Measurements from ENCODE around the gene CASP5. TPM values are rescaled to one million over a fixed set of nuclear protein-coding genes. Genes with fewer than 3 reads are reported as not detected.
"Not testable (repeated sequence)": the region's sequence is repeated elsewhere in the genome, so short reads cannot be mapped to it uniquely, and the experiment has no call there.

CASP5 gene
- 0.17 TPM in 1 of 2 replicates, not detected in the other for total RNA-seq

GRCh38 chr11:105023003-105023402 is at the start of gene CASP5:
CASP5 (minus strand) TSS chr11:105023168; CDS start chr11:105023136, 32 bp downstream.
- intact Hi-C loops (cut with micrococcal nuclease), result no loop called here

DNA sequence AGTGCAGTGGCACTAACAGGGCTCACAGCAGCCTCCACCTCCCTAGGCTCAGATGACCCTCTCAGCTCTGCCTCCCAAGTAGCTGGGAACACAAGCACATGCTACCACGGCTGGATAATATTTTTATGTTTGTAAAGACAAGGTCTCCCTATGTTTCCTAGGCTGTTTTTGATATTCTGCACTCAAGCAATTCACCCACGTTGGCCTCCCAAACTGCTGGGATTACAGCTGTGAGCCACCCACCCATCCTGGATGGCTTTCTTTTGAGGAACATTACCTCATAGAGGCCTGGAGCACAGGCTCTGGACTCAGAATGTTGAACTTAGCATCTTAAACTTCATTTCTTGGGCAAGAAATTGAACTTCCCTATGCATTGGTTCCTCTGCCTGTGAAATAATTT is 49.1 kb upstream of the CASP5 start:
- intact Hi-C loops (cut with micrococcal nuclease), result not testable (repeated sequence)

DNA sequence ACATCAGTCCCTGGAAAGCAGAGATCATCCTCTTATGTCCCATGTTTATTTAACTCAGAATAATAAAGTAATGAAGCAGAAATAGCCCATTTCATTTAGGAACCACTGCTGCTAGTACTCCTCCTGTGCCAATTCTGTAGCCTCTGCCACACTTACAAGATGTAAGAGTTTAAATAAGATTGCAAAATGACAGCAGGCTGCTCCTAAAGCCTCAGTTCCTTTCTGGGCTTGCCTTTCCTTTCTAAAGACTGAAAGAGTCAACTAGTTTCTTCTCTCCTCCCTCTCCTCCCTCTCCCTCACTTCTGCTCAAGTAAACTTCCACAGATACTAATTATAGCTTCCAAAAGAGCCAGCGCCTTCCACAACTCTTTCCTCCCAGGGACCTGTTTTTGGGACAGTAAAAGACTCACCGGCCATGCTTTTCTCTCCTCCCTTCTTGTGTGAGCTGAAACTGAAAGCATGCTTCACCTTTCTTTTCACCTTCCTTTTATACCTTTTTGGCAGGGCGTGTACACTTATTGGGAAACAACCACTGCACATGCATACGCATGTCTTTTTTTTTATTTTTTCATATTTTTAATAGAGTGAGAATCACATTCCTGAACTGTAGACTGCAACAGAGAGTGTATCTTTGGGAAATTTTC is 48.2 kb upstream of the CASP5 start:
- intact Hi-C loops (cut with micrococcal nuclease), result loop anchor here (2.0 kb wide), 1 partner anchor 30 kb away; no protein-coding TSS in a partner anchor

GRCh38 chr11:105070306-105070705 is 47.3 kb upstream of the CASP5 start:
- intact Hi-C loops (cut with micrococcal nuclease), result loop anchor here (1.0 to 2.0 kb wide), 2 partner anchors 27 to 30 kb away; no protein-coding TSS in a partner anchor

DNA sequence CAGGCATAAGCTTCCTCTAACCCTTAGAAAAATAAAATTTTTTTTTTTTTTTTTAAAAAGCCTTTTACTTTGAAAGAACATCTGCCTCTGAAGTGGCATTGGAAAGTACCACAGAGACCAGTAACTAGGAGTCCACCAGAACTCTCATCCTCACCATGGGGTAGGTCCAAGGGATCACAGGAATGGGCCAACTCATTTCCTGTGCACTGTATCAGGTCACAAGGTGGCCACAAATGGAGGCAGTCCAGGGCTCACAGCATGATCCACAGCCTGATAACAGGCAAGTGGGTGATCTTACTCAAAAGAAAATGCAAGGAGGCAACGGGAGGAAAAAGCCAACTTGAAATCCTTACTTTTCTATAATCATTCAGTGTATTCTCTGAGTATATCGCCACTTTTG is 46.8 kb upstream of the CASP5 start:
- intact Hi-C loops (cut with micrococcal nuclease), result loop anchor here (1.0 to 2.0 kb wide), 2 partner anchors 26 to 31 kb away; no protein-coding TSS in a partner anchor

DNA sequence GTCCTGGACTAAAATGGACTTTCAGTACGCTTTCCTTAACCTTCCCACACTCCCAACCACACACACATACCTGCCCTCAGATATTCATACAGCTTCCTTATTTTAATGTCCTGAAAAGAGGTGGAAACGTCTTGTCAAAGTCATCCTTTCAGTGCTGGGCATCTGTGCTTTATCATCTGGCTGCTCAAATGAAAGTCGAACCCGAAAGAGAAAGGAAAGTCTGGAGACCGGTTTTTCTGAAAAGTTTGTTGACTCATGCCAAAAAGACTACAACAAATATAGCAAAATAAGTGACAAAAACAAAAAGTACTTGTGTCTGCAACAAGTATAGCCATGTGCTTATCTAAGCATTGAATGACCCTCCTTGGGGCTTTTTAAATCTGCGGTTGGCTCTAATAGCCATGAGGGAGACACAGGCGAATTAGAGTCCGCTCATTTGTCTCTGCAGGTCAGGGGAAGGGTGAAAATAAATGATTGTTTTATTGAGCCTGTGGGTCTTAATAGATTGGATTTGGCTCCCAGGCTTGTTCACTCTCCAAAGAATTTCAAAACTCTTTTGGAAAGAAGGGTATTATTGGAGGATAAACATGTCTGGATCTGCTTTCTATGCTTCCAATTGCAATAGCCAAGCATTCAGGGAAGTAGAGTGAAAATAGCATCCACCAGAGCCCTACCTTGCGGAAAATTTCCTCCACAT is 40.4 kb upstream of the CASP5 start:
- intact Hi-C loops (cut with micrococcal nuclease), result not testable (repeated sequence)

GRCh38 chr11:105057432-105057831 is 34.5 kb upstream of the CASP5 start:
- intact Hi-C loops (cut with micrococcal nuclease), result no loop called here

DNA sequence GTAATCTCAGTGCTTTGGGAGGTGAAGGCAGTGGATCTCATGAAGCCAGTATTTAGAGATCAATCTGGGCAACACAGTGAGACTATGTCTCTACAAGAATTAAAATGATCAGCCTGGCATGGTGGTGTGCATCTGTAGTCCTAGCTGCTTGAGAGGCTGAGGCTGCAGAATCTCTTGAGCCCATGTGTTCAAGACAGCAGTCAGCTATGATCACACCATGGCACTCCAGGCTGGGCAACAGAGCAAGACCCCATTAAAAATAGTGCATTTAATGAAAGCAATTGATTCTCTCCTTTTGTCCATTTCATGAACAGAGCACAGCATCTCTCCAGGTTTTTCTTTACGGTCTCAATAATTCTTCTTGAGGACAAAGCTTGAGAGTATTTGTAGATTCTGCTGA is 33.5 kb upstream of the CASP5 start:
- intact Hi-C loops (cut with micrococcal nuclease), result no loop called here

- intact Hi-C loops (cut with micrococcal nuclease), result no loop called here
These were observed 31.9 kb upstream of the CASP5 start for GRCh38 chr11:105054723-105055493.

DNA sequence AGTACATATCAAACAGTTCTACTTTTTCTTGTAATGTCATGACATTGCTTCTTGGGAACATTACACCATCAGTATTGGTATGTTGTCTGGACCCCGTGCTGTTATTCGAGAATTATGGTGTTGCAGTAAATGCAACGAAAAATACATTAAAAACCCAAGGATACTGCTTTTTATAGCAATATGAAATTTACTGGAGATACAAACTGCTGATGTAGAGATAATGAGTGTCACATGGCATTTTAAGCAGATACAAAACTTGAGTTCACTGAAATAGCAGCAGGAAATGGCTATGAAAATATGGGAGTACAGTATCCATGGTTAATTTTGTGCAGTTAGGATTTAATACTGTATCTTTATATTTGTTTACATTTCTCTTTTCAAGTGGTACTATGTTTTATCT is 29.5 kb upstream of the CASP5 start:
- intact Hi-C loops (cut with micrococcal nuclease), result no loop called here

- intact Hi-C loops (cut with micrococcal nuclease), result no loop called here
These were observed 28.6 kb upstream of the CASP5 start for GRCh38 chr11:105051559-105051958.

DNA sequence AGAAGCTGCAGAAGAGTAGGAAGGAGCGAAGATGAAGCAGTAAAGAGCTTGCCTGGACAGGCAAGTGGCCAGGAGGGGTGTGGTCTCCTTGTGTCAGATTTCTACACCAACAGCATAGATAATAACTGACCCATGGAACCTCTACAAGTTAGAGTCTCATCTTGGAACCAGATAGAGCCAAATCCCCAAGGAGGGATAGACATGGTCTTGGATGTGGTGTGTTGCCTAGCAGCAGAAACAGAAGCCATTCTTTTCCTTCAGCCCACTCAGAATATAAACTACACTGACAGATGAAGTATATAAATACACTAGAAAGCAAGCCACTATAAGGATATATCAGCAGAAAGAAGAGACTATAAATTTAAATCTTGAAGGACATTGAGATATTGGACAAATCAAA is 26.5 kb upstream of the CASP5 start:
- intact Hi-C loops (cut with micrococcal nuclease), result loop anchor here (5.0 kb wide), 3 partner anchors 252 to 973 kb away; partner anchors contain the start of gene MSANTD4

DNA sequence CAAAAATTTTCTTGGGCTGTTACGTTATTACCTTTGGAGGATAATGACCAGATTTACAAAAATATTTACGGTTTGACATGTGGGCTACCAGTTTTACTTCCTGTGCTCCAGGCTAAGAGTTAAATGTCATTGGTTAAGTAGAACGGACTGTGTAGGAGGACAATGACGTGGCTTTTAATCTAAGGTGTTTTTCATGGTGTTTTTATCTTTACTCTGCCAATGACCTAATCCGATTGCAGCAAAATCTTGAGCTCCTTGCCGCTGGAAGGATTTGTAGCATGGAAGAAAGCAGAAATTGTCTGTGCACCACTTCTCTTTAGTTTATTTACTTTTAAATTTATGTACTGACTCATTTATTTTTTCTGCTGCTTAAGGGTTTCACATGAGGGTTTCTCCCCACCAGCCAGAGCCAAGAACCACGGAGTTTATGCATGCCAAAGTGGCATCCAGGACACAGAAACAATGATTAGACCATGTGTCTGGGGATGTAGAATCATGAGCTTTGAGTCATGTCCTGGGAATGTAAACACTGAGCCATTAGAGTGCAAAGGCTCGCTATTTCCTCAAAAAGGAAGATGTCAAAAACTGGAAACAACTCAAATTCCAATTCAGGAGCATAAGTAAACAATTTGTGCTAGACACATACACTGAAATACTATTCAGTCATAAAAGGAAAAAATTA is 24.1 kb upstream of the CASP5 start:
- intact Hi-C loops (cut with micrococcal nuclease), result loop anchor here (5.0 kb wide), 3 partner anchors 250 to 975 kb away; partner anchors contain the start of gene MSANTD4

DNA sequence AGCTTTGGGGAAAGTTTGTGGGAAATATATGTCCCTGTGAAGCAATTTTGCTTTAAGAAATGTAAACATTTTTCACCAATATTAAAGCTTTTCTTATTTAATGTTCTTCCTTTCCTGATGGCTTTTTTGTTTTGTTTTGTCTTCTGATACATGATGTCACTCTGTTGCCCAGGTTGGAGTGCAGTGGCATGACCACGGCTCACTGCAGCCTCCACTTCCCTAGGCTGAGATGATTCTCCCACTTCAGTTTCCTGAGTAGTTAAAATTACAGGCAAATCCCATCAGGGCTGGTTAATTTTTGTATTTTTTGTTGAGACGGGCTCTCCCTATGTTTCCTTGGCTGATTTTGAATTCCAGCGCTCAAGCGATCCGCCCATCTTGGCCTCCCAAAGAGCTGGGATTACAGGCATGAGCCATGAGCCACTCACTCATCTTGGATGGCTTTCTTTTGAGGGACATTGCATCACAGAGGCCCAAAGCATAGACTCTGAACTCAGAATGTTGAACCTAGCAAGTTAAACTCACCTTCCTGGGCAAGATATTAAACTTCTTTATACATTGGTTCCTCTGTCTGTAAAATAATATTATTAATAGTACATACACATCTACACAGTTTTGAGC is 22.8 kb upstream of the CASP5 start:
- intact Hi-C loops (cut with micrococcal nuclease), result loop anchor here (1.0 to 5.0 kb wide), 7 partner anchors 10 to 977 kb away; partner anchors contain the start of genes CASP1, CASP4 and MSANTD4

DNA sequence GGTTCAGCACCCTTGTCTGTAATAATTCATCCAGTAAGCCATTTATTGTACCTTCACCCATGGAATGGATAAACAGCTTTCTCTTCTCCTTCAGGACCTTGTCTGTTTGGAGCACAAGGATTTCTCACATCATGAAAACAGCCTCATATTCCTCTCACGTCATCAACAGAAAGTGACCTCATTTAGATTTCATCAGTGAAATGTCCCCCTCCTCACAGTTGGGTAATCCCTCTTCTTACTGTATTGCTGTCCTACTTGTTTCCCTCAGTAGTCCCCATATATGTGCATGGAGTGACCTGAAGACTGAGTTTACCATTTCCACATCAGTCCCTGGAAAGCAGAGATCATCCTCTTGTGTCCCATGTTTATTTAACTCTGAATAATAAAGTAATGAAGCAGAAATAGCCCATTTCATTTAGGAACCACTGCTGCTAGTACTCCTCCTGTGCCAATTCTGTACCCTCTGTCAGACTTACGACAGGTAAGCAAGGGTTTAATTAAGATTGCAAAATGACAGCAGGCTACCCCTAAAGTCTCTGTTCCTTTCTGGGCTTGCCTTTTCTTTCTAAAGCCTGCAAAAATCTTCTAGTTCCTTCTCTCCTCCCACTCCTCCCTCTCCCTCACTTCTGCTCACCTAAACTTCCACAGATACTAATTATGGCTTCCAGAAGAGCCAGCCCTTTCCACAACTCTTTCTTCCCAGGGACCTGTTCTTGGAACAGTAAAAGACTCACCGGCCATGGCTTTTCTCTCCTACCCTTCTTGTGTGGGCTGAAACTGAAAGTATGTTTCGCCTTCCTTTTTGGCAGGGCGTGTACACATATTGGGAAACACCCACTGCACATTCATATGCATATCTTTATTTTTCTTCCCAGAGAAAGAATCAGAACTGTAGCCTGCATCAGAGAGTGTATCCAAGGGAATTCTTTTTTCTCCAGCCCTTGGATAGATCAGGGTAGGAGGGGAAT is 21.9 kb upstream of the CASP5 start, which contains the start of gene CARD16:
Gene CARD16, minus strand, starts transcription at position 779 of the 968 bp plus-strand sequence. Its CDS starts 38 bp downstream, at position 741.
- intact Hi-C loops (cut with micrococcal nuclease), result loop anchor here (1.0 to 5.0 kb wide), 8 partner anchors 10 to 977 kb away; partner anchors contain the start of genes CASP1, CASP4 and MSANTD4

DNA sequence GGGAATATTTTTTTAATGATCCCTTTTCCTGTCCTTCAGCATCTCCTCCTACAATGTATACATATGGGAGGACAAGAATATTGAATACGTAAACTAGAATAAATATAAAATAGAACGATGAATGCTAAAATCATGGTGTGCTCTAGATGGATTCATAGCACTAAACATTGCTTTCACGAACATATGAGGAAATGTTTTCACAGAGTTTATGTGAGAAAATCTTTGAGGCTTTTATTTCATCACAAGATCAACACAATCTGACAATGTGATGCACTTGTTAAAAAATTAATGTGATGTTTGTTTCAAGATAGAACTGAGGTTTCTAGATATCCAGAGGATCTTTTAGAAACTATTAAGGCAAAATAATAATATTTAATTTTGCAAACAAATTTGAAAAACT is 19.2 kb upstream of the CASP5 start:
- intact Hi-C loops (cut with micrococcal nuclease), result no loop called here

- intact Hi-C loops (cut with micrococcal nuclease), result no loop called here
These were observed 17.7 kb upstream of the CASP5 start for GRCh38 chr11:105040703-105041102.

DNA sequence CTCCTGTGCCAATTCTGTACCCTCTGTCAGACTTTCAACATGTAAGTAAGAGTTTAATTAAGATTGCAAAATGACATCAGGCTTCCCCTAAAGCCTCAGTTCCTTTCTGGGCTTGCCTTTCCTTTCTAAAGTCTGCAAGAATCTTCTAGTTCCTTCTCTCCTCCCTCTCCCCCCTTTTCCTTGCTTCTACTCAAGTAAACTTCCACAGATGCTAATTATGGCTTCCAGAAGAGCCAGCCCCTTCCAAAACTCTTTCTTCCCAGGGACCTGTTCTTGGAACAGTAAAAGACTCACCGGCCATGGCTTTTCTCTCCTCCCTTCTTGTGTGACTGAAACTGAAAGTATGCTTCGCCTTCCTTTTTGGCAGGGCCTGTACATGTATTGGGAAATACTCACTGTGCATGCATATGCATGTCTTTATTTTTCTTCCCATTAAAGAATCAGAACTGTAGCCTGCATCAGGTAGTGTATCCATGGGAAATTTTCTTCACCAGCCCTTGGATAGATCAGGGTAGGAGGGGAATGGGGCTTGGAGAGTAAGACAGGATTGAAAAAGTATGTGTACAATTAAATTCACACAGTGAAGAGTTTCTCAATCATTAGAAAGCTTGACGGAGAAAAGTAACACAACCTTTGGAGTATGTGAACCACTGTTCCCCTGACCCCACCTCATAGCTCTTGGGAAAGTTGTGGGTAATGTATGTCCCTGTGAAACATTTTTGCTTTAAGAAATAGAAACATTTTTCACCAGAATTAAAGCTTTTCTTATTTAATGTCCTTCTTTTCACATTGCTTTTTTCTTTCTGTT is 12.0 kb upstream of the CASP5 start, which contains the start of gene CASP1:
Gene CASP1, minus strand, starts transcription at position 332 of the 808 bp plus-strand sequence. Its CDS starts 31 bp downstream, at position 301.
- intact Hi-C loops (cut with micrococcal nuclease), result loop anchor here (1.0 to 5.0 kb wide), 4 partner anchors 10 to 1042 kb away; partner anchors contain the start of genes AASDHPPT, CARD16 and KBTBD3

All from T-helper 1 cell treated with Interleukin-12 subunit alpha and Interleukin-12 subunit beta and Interleukin-4 antibody, amounts not matched to agents 30 ng/mL and 1 ng/mL, for 36 hours (primary cell).